Measurements from ENCODE around the gene SLC25A28. TPM values are rescaled to one million over a fixed set of nuclear protein-coding genes. Genes with fewer than 3 reads are reported as not detected.

The SLC25A28 gene
- total RNA-seq, 4 donors from 2014 or later, result 20.7 to 38.3 (median 26.1) TPM

GRCh38 chr10:99647601-99648151 lies 27.4 kb upstream of the SLC25A28 start:
- Histone ChIP-seq H3K27me3 (no peaks in the 10 kb centered on the region), H3K36me3 (no peaks in the 10 kb centered on the region), H3K9me3 (no peaks in the 10 kb centered on the region), H3K27ac (no peak overlapping the region), H3K4me3 (no peak overlapping the region), H3K4me1 (no peaks in the 10 kb centered on the region)
- in situ Hi-C loops (cut with MboI; ENCODE audit: low sequenced_read_pairs in 4 of 4), result no loop called here
- no peak for DNase-seq
- ATAC-seq, result no peak
- TF ChIP-seq POLR2A (IDR thresholded peaks at IDR 0.05) (no peak), CTCF (IDR thresholded peaks at IDR 0.05 in 4 of 5, conservative IDR thresholded peaks at IDR 0.05 in 1 of 5) (no peak)
- intact Hi-C loops (cut with DNase I; ENCODE audit: low total_unique reads), result no loop called here

GRCh38 chr10:99633832-99634231 lies 13.6 kb upstream of the SLC25A28 start:
- Histone ChIP-seq H3K4me3 (no peak overlapping the region), H3K4me1 (no peaks in the 10 kb centered on the region), H3K27ac (no peak overlapping the region), H3K36me3 (no peaks in the 10 kb centered on the region), H3K9me3 (no peaks in the 10 kb centered on the region), H3K27me3 (no peaks in the 10 kb centered on the region)
- intact Hi-C loops (cut with DNase I; ENCODE audit: low total_unique reads), result no loop called here
- DNase-seq (no peak), ATAC-seq (no peak)
- in situ Hi-C loops (cut with MboI; ENCODE audit: low sequenced_read_pairs in 4 of 4), result no loop called here
- TF ChIP-seq POLR2A (IDR thresholded peaks at IDR 0.05) (no peak), CTCF (IDR thresholded peaks at IDR 0.05 in 4 of 5, conservative IDR thresholded peaks at IDR 0.05 in 1 of 5) (no peak)

- no peak for ATAC-seq
- intact Hi-C loops (cut with DNase I; ENCODE audit: low total_unique reads) (no loop called here), in situ Hi-C loops (cut with MboI; ENCODE audit: low sequenced_read_pairs in 4 of 4) (no loop called here)
- no peaks in the 10 kb centered on the region for H3K9me3 ChIP-seq
- no peaks in the 10 kb centered on the region for H3K4me1 ChIP-seq
- DNase-seq, result no peak
- no peak overlapping the region for H3K27ac ChIP-seq
- no peak for TF ChIP-seq CTCF (IDR thresholded peaks at IDR 0.05 in 4 of 5, conservative IDR thresholded peaks at IDR 0.05 in 1 of 5)
- TF ChIP-seq POLR2A (IDR thresholded peaks at IDR 0.05), result no peak
- H3K4me3 ChIP-seq, result no peak overlapping the region
- H3K36me3 ChIP-seq, result no peaks in the 10 kb centered on the region
- H3K27me3 ChIP-seq, result no peaks in the 10 kb centered on the region
Measured at GRCh38 chr10:99631496-99631895, 11.3 kb upstream of the SLC25A28 start.

GRCh38 chr10:99630991-99631390 lies 10.8 kb upstream of the SLC25A28 start:
- TF ChIP-seq CTCF (IDR thresholded peaks at IDR 0.05 in 4 of 5, conservative IDR thresholded peaks at IDR 0.05 in 1 of 5) (no peak), POLR2A (IDR thresholded peaks at IDR 0.05) (no peak)
- in situ Hi-C loops (cut with MboI; ENCODE audit: low sequenced_read_pairs in 4 of 4) (no loop called here), intact Hi-C loops (cut with DNase I; ENCODE audit: low total_unique reads) (no loop called here)
- ATAC-seq, result no peak
- Histone ChIP-seq H3K4me3 (no peak overlapping the region), H3K36me3 (no peaks in the 10 kb centered on the region), H3K9me3 (no peaks in the 10 kb centered on the region), H3K4me1 (no peaks in the 10 kb centered on the region), H3K27ac (no peak overlapping the region), H3K27me3 (no peaks in the 10 kb centered on the region)
- no peak for DNase-seq

GRCh38 chr10:99630433-99630832 lies 10.2 kb upstream of the SLC25A28 start:
- ATAC-seq (no peak), DNase-seq (no peak)
- no peak overlapping the region for H3K4me3 ChIP-seq
- no peak overlapping the region for H3K27ac ChIP-seq
- H3K27me3 ChIP-seq, result no peaks in the 10 kb centered on the region
- intact Hi-C loops (cut with DNase I; ENCODE audit: low total_unique reads), result no loop called here
- no peaks in the 10 kb centered on the region for H3K36me3 ChIP-seq
- H3K9me3 ChIP-seq, result no peaks in the 10 kb centered on the region
- H3K4me1 ChIP-seq, result no peaks in the 10 kb centered on the region
- in situ Hi-C loops (cut with MboI; ENCODE audit: low sequenced_read_pairs in 4 of 4), result no loop called here
- TF ChIP-seq CTCF (IDR thresholded peaks at IDR 0.05 in 4 of 5, conservative IDR thresholded peaks at IDR 0.05 in 1 of 5), result no peak
- TF ChIP-seq POLR2A (IDR thresholded peaks at IDR 0.05), result no peak

All from gastrocnemius medialis (tissue), 4 donors.